ENCODE data around the gene TAPBPL.
"Not testable (repeated sequence)": the region's sequence is repeated elsewhere in the genome, so short reads cannot be mapped to it uniquely, and the experiment has no call there.

DNA sequence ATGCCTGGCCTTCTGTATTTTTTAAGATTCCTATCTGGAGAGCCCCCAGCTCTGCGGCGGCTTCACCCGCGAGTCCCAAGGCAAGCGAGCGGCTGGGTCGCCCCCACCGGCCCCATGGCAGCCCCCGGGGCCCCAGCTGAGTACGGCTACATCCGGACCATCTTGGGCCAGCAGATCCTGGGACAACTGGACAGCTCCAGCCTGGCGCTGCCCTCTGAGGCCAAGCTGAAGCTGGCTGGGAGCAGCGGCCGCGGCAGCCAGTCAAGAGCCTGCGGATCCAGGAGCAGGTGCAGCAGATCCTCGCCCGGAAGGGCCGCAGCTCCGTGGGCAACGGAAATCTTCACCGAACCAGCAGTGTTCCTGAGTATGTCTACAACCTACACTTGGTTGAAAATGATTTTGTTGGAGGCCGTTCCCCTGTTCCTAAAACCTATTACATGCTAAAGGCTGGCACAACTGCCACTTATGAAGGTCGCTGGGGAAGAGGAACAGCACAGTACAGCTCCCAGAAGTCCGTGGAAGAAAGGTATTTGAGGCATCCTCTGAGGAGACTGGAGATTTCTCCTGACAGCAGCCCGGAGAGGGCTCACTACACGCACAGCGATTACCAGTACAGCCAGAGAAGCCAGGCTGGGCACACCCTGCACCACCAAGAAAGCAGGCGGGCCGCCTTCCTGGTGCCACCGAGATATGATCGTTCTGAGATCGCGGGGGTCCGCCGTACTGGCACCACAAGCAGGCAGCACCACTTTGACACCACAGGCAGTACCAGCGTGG, 25.9 kb downstream of the TAPBPL start:
- TF ChIP-seq CTCF (IDR thresholded peaks at IDR 0.05; ENCODE audit: borderline replicate concordance, extremely low read depth, low read length, poor library complexity, severe bottlenecking); EZH2 (IDR thresholded peaks at IDR 0.05; ENCODE audit: borderline replicate concordance, low read depth, low read length, severe bottlenecking): not testable (repeated sequence)

Data from DND-41 (cell line).